Right lobe of liver (tissue), 4 donors: ENCODE results near the gene ARMC3.

Source experiments
- POLR2A ChIP-seq: fragments of 450-650 bp; IDR thresholded peaks from one replicate; pipeline ENCODE4 v1.6.1; 2017; ENCODE audit warnings: antibody characterized with exemption, mild to moderate bottlenecking
- TF ChIP-seq, protein P1 (sequence below), 4 donors: fragments of 200-600 bp in 3 of 4; fragments of 450-650 bp in 1 of 4; IDR thresholded peaks; one replicate each; pipeline versions ENCODE4 v1.5.1 to v1.8.0; 2016 to 2022; ENCODE audit warnings: antibody characterized with exemption in 4 of 4, mild to moderate bottlenecking in 2 of 4
- donor health status: DM: no; HTN: no; CAD: no.
- donor health status: DM: no; HTN: no; CAD: no.
- donor health status: DM: no; HTN: yes; CAD: no.

DNA sequence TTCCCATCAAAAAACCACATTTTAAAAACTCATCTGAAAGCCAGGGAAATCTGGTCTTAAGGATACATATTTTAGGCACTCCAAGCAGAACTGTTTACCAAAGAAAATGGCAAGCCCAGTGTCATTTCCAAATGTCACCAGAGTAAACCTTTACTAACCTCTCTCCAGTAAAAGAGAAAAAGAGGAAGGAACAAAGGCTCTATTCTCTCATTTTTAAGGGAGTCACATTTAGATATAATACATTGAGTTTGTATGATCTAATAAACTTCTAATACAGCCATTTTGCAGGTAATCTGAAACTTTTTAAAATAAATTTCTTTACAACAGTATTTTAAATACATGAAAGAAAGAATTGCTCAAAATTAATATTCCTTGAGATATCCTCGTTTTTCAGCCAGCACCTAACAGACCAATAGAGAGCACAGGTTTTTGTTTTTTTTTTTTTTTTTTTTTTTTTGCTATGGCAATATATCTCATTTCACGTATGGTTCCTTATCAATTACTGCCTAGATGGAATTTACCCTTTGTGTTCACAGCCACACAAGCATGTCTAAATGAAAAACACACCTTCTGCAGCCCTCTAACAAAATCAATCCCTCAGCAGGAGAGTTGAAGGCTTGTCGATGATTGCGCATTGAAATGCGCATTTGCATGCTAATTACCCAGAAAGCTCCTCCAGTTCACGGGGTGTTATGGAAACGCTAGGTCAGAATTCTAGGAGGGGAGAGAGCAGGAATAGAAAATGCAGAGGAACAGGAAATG is 127.8 kb downstream of the ARMC3 start:
- TF ChIP-seq, protein P1, sequence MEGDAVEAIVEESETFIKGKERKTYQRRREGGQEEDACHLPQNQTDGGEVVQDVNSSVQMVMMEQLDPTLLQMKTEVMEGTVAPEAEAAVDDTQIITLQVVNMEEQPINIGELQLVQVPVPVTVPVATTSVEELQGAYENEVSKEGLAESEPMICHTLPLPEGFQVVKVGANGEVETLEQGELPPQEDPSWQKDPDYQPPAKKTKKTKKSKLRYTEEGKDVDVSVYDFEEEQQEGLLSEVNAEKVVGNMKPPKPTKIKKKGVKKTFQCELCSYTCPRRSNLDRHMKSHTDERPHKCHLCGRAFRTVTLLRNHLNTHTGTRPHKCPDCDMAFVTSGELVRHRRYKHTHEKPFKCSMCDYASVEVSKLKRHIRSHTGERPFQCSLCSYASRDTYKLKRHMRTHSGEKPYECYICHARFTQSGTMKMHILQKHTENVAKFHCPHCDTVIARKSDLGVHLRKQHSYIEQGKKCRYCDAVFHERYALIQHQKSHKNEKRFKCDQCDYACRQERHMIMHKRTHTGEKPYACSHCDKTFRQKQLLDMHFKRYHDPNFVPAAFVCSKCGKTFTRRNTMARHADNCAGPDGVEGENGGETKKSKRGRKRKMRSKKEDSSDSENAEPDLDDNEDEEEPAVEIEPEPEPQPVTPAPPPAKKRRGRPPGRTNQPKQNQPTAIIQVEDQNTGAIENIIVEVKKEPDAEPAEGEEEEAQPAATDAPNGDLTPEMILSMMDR (IDR thresholded peaks at IDR 0.05) = no peak
- no peak for TF ChIP-seq POLR2A
